Neural cell (in vitro differentiated cells): ENCODE results near the gene HPCA.

ENCODE experiments used
- CTCF ChIP-seq: fragments of 450-650 bp; IDR thresholded peaks from 2 replicates; pipeline ENCODE4 v1.5.1; 2014; ENCODE audit warnings: antibody characterized with exemption, mild to moderate bottlenecking, moderate library complexity; ENCODE audit not compliant: poor library complexity, severe bottlenecking
- EP300 ChIP-seq: fragments of 450-650 bp; conservative IDR thresholded peaks from 2 replicates; pipeline ENCODE4 v1.6.1; 2014; ENCODE audit warnings: antibody characterized with exemption, mild to moderate bottlenecking, moderate library complexity; ENCODE audit not compliant: poor library complexity, severe bottlenecking
- MXI1 ChIP-seq: fragments of 450-650 bp; conservative IDR thresholded peaks from 2 replicates; pipeline ENCODE4 v1.6.1; 2014; ENCODE audit warnings: antibody characterized with exemption, mild to moderate bottlenecking; ENCODE audit not compliant: poor library complexity, severe bottlenecking
- POLR2AphosphoS5 ChIP-seq: IDR thresholded peaks from 2 replicates; pipeline ENCODE4 v1.6.1; 2012
- SMC3 ChIP-seq: fragments of 450-650 bp; conservative IDR thresholded peaks from 2 replicates; pipeline ENCODE4 v1.6.1; 2014; ENCODE audit warnings: antibody characterized with exemption, mild to moderate bottlenecking, moderate library complexity; ENCODE audit not compliant: poor library complexity

DNA sequence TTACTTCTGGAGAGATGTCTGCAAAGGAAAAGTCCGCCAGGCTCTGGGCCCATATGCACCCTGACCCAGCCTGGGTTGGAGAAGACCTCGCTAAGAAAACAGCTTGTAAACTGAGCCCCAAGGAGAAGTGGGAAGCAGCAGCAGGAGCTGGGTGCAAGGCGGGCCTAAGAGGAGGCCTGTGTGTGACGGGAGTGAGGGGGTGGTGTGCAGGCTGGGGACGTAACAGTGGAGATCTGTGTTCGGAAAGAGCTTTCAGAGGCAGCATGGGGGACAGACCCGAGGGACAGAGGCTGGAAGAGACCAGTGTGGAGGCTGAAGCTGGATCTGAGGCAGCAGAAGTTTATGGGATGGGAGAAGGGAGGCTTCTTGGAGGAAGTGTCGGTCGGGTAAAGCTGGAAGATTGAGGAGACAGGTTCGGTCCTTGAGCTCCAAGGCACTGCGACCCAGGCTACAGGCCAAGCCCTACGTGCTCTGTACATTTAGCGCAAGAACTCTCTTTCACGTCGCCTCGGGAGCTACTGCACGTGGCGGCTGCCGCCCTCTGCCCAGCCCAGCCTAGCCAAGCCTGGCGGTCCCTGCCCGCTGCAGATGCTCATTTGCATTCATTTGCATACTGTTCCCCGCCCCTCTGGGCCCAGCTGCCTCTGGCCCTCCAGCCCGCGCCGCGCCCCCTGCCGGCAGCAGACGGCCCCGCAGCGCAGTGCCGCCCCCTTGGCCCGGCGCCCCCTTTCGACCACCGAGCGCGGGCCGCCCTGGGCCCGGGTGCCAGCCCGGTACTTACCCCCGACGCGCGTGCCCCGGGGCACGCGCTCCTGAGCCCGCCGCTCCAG, 6.3 kb downstream of the HPCA start:
- peak; percentile 66 for TF ChIP-seq CTCF
- TF ChIP-seq EP300 = no peak
- no peak for TF ChIP-seq MXI1
- TF ChIP-seq SMC3 = no peak
- TF ChIP-seq POLR2AphosphoS5 = no peak
